WTC11 (cell line): ENCODE measurements around the gene OR8H1.

Source experiments
- ATF6 ChIP-seq: sonication (generic); formaldehyde crosslinking; IDR thresholded peaks from 2 replicates; pipeline ENCODE4 v1.8.1; 2023; ENCODE audit warnings: mild to moderate bottlenecking, missing genetic modification reagents
- CTCF ChIP-seq: fragments of 200-600 bp; IDR thresholded peaks from 2 replicates; pipeline ENCODE4 v1.8.0; 2022; ENCODE audit warnings: antibody characterized with exemption
- IRF1 ChIP-seq: sonication (generic); formaldehyde crosslinking; IDR thresholded peaks from 2 replicates; pipeline ENCODE4 v1.8.0; 2023; ENCODE audit warnings: missing genetic modification reagents
- KAT7 ChIP-seq: sonication (generic); formaldehyde crosslinking; IDR thresholded peaks from 2 replicates; pipeline ENCODE4 v1.8.1; 2023; ENCODE audit warnings: missing genetic modification reagents, mild to moderate bottlenecking, borderline replicate concordance
- SMAD3 ChIP-seq: sonication (generic); formaldehyde crosslinking; IDR thresholded peaks from 2 replicates; pipeline ENCODE4 v1.8.0; 2022; ENCODE audit warnings: missing genetic modification reagents, mild to moderate bottlenecking, borderline replicate concordance
- ZMAT4 ChIP-seq: fragments of 250-450 bp; sonication (Bioruptor Pico); IDR thresholded peaks from 2 replicates; pipeline ENCODE4 v1.9.0; 2021; ENCODE audit warnings: mild to moderate bottlenecking
- ZNF317 ChIP-seq: sonication (generic); formaldehyde crosslinking; IDR thresholded peaks from 2 replicates; pipeline ENCODE4 v1.8.1; 2023; ENCODE audit warnings: low read depth, mild to moderate bottlenecking, moderate library complexity, missing genetic modification reagents, borderline replicate concordance
- ZNF512 ChIP-seq: sonication (generic); formaldehyde crosslinking; IDR thresholded peaks from 2 replicates; pipeline ENCODE4 v1.8.1; 2022; ENCODE audit warnings: missing genetic modification reagents, borderline replicate concordance

GRCh38 chr11:56307836-56308235, 15.8 kb upstream of the OR8H1 start:
- TF ChIP-seq IRF1 (CRISPR knock-in tag) (no peak), CTCF (no peak), KAT7 (CRISPR knock-in tag) (no peak), ZNF317 (no peak), ZNF512 (CRISPR knock-in tag) (no peak), SMAD3 (no peak), ZMAT4 (no peak), ATF6 (CRISPR knock-in tag) (no peak)
